WTC11 (cell line): Measurements from ENCODE around the gene GALNTL6. TPM values are rescaled to one million over a fixed set of nuclear protein-coding genes. Genes with fewer than 3 reads are reported as not detected.

Experiments used
- ATAC-seq: fragments of 200-7000 bp; cut with Tn5 transposase; 2 replicates; pipeline ENCODE4 v1.10.0; 2021; ENCODE audit warnings: mild to moderate bottlenecking, moderate library complexity
- CTCF ChIA-PET: fragments of 300-600 bp; sonication (Branson Sonifier 250); formaldehyde crosslinking; loops from one replicate; lab custom pipeline; 2021; ENCODE audit warnings: antibody characterized with exemption; lab: Charles Lee
- POLR2A ChIA-PET: fragments of 350-600 bp; sonication (Branson Sonifier 250); formaldehyde crosslinking; loops from one replicate; lab custom pipeline; 2021; ENCODE audit warnings: antibody characterized with exemption; lab: Charles Lee
- DNase-seq: peaks from one replicate; pipeline ENCODE4 v3.0.0; 2021; ENCODE audit warnings: low spot score
- H3K27ac Mint-ChIP-seq: 2 replicates; pipeline ENCODE4 v1.8.0; 2021; ENCODE audit warnings: mixed read lengths
- H3K27me3 Mint-ChIP-seq: 2 replicates; pipeline ENCODE4 v1.8.0; 2021; ENCODE audit warnings: low read depth, mild to moderate bottlenecking, moderate library complexity, mixed read lengths
- H3K36me3 Mint-ChIP-seq: 2 replicates; pipeline ENCODE4 v1.8.0; 2021; ENCODE audit warnings: mixed read lengths
- H3K4me1 Mint-ChIP-seq: 2 replicates; pipeline ENCODE4 v1.8.0; 2022; ENCODE audit warnings: mixed read lengths
- H3K4me3 Mint-ChIP-seq: 2 replicates; pipeline ENCODE4 v1.8.0; 2021; ENCODE audit warnings: mild to moderate bottlenecking, moderate library complexity, mixed read lengths
- H3K9me3 Mint-ChIP-seq: 2 replicates; pipeline ENCODE4 v1.8.0; 2021; ENCODE audit warnings: mixed read lengths
- ARID4B ChIP-seq: sonication (generic); formaldehyde crosslinking; IDR thresholded peaks from 2 replicates; pipeline ENCODE4 v1.8.0; 2023; ENCODE audit warnings: missing genetic modification reagents, mild to moderate bottlenecking, borderline replicate concordance
- CDX4 ChIP-seq: fragments of 250-450 bp; sonication (Bioruptor Pico); IDR thresholded peaks from 2 replicates; pipeline ENCODE4 v1.9.0; 2021; ENCODE audit warnings: moderate library complexity, mild to moderate bottlenecking, inconsistent platforms, borderline replicate concordance
- ELF4 ChIP-seq: sonication (generic); formaldehyde crosslinking; IDR thresholded peaks from 2 replicates; pipeline ENCODE4 v1.8.1; 2022; ENCODE audit warnings: low read depth, mild to moderate bottlenecking, moderate library complexity, missing genetic modification reagents
- FOXJ3 ChIP-seq: sonication (generic); formaldehyde crosslinking; IDR thresholded peaks from 2 replicates; pipeline ENCODE4 v1.9.0; 2021; ENCODE audit warnings: missing genetic modification reagents, mild to moderate bottlenecking, borderline replicate concordance
- GABPB1 ChIP-seq: sonication (generic); formaldehyde crosslinking; IDR thresholded peaks from 2 replicates; pipeline ENCODE4 v1.8.1; 2023; ENCODE audit warnings: mild to moderate bottlenecking, missing genetic modification reagents
- MAX ChIP-seq: sonication (generic); formaldehyde crosslinking; IDR thresholded peaks from 2 replicates; pipeline ENCODE4 v1.8.0; 2022; ENCODE audit warnings: mild to moderate bottlenecking, missing genetic modification reagents
- PREB ChIP-seq: sonication (generic); formaldehyde crosslinking; IDR thresholded peaks from 2 replicates; pipeline ENCODE4 v1.8.1; 2022; ENCODE audit warnings: mild to moderate bottlenecking, missing genetic modification reagents, moderate library complexity, borderline replicate concordance
- SMAD4 ChIP-seq: sonication (generic); formaldehyde crosslinking; IDR thresholded peaks from 2 replicates; pipeline ENCODE4 v1.8.0; 2022; ENCODE audit warnings: mild to moderate bottlenecking, missing genetic modification reagents
- SP1 ChIP-seq: sonication (generic); formaldehyde crosslinking; conservative IDR thresholded peaks from 2 replicates; pipeline ENCODE4 v1.8.1; 2022; ENCODE audit warnings: missing genetic modification reagents
- TEAD1 ChIP-seq: sonication (generic); formaldehyde crosslinking; IDR thresholded peaks from 2 replicates; pipeline ENCODE4 v1.8.0; 2022; ENCODE audit warnings: mild to moderate bottlenecking, missing genetic modification reagents
- ZBTB21 ChIP-seq: sonication (generic); formaldehyde crosslinking; IDR thresholded peaks from 2 replicates; pipeline ENCODE4 v1.8.1; 2023; ENCODE audit warnings: mild to moderate bottlenecking, missing genetic modification reagents, borderline replicate concordance
- ZNF121 ChIP-seq: sonication (generic); formaldehyde crosslinking; IDR thresholded peaks from 2 replicates; pipeline ENCODE4 v1.8.0; 2023; ENCODE audit warnings: missing genetic modification reagents
- ZNF425 ChIP-seq: fragments of 250-450 bp; sonication (Bioruptor Pico); conservative IDR thresholded peaks from 2 replicates; pipeline ENCODE4 v1.9.0; 2021; ENCODE audit warnings: mild to moderate bottlenecking
- total RNA-seq: library from RNA; stranded (reverse); gene quantifications from 3 replicates; pipeline ENCODE4 v1.2.3, GENCODE V29; 2021

The GALNTL6 gene
- total RNA-seq, 1 experiment from 2014 or later = 0.24 TPM

- TF ChIP-seq ARID4B (CRISPR knock-in tag) (no peak), CDX4 (CRISPR knock-in tag) (no peak)
Measured at GRCh38 chr4:172945611-172946010, 1132.4 kb downstream of the GALNTL6 start (continued).

- Mint-ChIP-seq H3K27ac (no peak overlapping the region), H3K4me1 (peaks cover 6% of the 10 kb centered on the region; the same call in 1 of the 2 replicates), H3K4me3 (no peak overlapping the region), H3K9me3 (no peaks in the 10 kb centered on the region), H3K36me3 (no peaks in the 10 kb centered on the region), H3K27me3 (no peaks in the 10 kb centered on the region)
- DNase-seq = no peak
- POLR2A ChIA-PET = no interaction called here
- no peak for ATAC-seq
- CTCF ChIA-PET = no interaction called here
- no peak for TF ChIP-seq PREB (CRISPR knock-in tag)
- TF ChIP-seq ELF4 (CRISPR knock-in tag) = no peak
- TF ChIP-seq CDX4 (CRISPR knock-in tag) = no peak
- TF ChIP-seq MAX = no peak
- TF ChIP-seq ARID4B (CRISPR knock-in tag) = no peak
- TF ChIP-seq ZNF121 (CRISPR knock-in tag) = no peak
- TF ChIP-seq SMAD4 = no peak
Measured at GRCh38 chr4:172946503-172946902, 1133.3 kb downstream of the GALNTL6 start.

- DNase-seq = no peak
- ATAC-seq = no peak
- H3K9me3 Mint-ChIP-seq = no peaks in the 10 kb centered on the region
- ChIA-PET CTCF (no interaction called here), POLR2A (no interaction called here)
- peaks cover 12% of the 10 kb centered on the region for H3K4me1 Mint-ChIP-seq
- no peak overlapping the region for H3K27ac Mint-ChIP-seq
- TF ChIP-seq GABPB1 (CRISPR knock-in tag) = no peak
- no peak for TF ChIP-seq TEAD1
- no peak for TF ChIP-seq SP1 (CRISPR knock-in tag)
- TF ChIP-seq ZBTB21 (CRISPR knock-in tag) = no peak
- no peak for TF ChIP-seq PREB (CRISPR knock-in tag)
- no peak for TF ChIP-seq FOXJ3
- TF ChIP-seq ZNF425 = no peak
- H3K4me3 Mint-ChIP-seq = no peak overlapping the region
- H3K27me3 Mint-ChIP-seq = no peaks in the 10 kb centered on the region
- H3K36me3 Mint-ChIP-seq = no peaks in the 10 kb centered on the region
Measured at GRCh38 chr4:172947594-172947993, 1134.4 kb downstream of the GALNTL6 start.
